ENCODE measurements around the gene VPS9D1. TPM values are rescaled to one million over a fixed set of nuclear protein-coding genes. Genes with fewer than 3 reads are reported as not detected.

VPS9D1 gene
- total and polyA plus RNA-seq, 2 of the 4 experiments (the other 2 are of a cell fraction), result 1.8 to 20.3 TPM

GRCh38 chr16:89733792-89734191, 13.1 kb upstream of the VPS9D1 start:
- no peaks in the 10 kb centered on the region for H3K4me1 ChIP-seq (ENCODE audit: control insufficient read depth, insufficient read depth, low read length)

More at GRCh38 chr16:89733792-89734191, 13.1 kb upstream of the VPS9D1 start:
- Histone ChIP-seq H3K23ac (ENCODE audit: low read depth, low read length) (no peak overlapping the region), H3K14ac (replicated peaks; ENCODE audit: low read depth, low read length) (no peak overlapping the region), H2AK5ac (ENCODE audit: low read depth, low read length) (no peak overlapping the region), H3K4me2 (ENCODE audit: low read depth, low read length) (no peak overlapping the region), H2BK15ac (ENCODE audit: low read depth, low read length) (no peak overlapping the region), H2BK20ac (ENCODE audit: low read depth, low read length) (no peak overlapping the region), H3K79me1 (ENCODE audit: low read depth in 1 of 2, low read length in 2 of 2) (peaks cover 10 to 27% of the 10 kb centered on the region in 2 experiments), H3K4me3 (ENCODE audit: insufficient read depth, low read depth, low read length) (no peak overlapping the region), H4K91ac (ENCODE audit: insufficient read depth, low read depth, low read length) (no peak overlapping the region), H3K27ac (ENCODE audit: insufficient read depth, low read length) (no peak overlapping the region), H2AK9ac (replicated peaks; ENCODE audit: low read depth, low read length, poor library complexity) (no peak overlapping the region), H3K56ac (ENCODE audit: extremely low read depth, insufficient read depth, low read length) (no peak overlapping the region), H3K9me3 (ENCODE audit: control insufficient read depth, insufficient read depth, low read length) (no peaks in the 10 kb centered on the region), H4K8ac (ENCODE audit: low read depth in 2 of 2, low read length in 2 of 2) (no peak overlapping the region), H3K9ac (ENCODE audit: low read depth, low read length) (no peak overlapping the region), H3K27me3 (ENCODE audit: control insufficient read depth, insufficient read depth, low read length) (no peaks in the 10 kb centered on the region), H4K20me1 (ENCODE audit: insufficient read depth, low read length) (no peaks in the 10 kb centered on the region; the same call in none of the 2 replicates), H3K9me1 (ENCODE audit: insufficient read depth, low read length) (no peaks in the 10 kb centered on the region), H3K4ac (ENCODE audit: low read depth, low read length) (no peak overlapping the region), H2BK5ac (ENCODE audit: low read depth, low read length, poor library complexity, severe bottlenecking) (no peak overlapping the region), H2BK120ac (ENCODE audit: low read depth, low read length) (no peak overlapping the region), H3K36me3 (ENCODE audit: control insufficient read depth, insufficient read depth, low read length) (peaks cover 77% of the 10 kb centered on the region), H3K18ac (ENCODE audit: low read depth, low read length) (no peak overlapping the region), H4K5ac (ENCODE audit: low read depth, low read length) (no peak overlapping the region), H2AFZ (replicated peaks; ENCODE audit: low read length, poor library complexity) (no peak overlapping the region)
- ATAC-seq (ENCODE audit: low read depth) (no peak), DNase-seq (no peak)
- intact Hi-C loops (cut with micrococcal nuclease), result no loop called here
- dilution Hi-C loops (cut with HindIII; ENCODE audit: low sequenced_read_pairs, unreplicated experiment), result no loop called here
- CTCF ChIA-PET, result no interaction called here
- TF ChIP-seq RCOR1 (IDR thresholded peaks at IDR 0.05; ENCODE audit: insufficient replicate concordance, low read length), result no peak
- TF ChIP-seq CHD1 (IDR thresholded peaks at IDR 0.05; ENCODE audit: low read depth, low read length), result no peak
- TF ChIP-seq CEBPB (IDR thresholded peaks at IDR 0.05; ENCODE audit: low read depth, low read length), result no peak
- no peak for TF ChIP-seq SMC3 (IDR thresholded peaks at IDR 0.05; ENCODE audit: low read depth, low read length)
- 100% methylated on average over 2 of the region's 21 CpGs; no CpG with 5 or more reads in 1 of the 2 experiments for WGBS, 2 experiments (ENCODE audit: extremely low coverage in 2 of 2, insufficient read length in 1 of 2)
- BruUV-seq (replicated peaks), result no TSS peak
- in situ Hi-C loops (cut with MboI; ENCODE audit: low sequenced_read_pairs), result no loop called here
- POLR2A ChIA-PET (ENCODE audit: unreplicated experiment), result no interaction called here

Data from IMR-90 (cell line).